Liver (tissue), 9 donors: ENCODE results near the gene CEP95. TPM values are rescaled to one million over a fixed set of nuclear protein-coding genes. Genes with fewer than 3 reads are reported as not detected.

Source experiments
- DNase-seq: peaks from one replicate; pipeline ENCODE4 v3.0.0-alpha.2; 2017; ENCODE audit warnings: low spot score
- H3K27ac ChIP-seq, 2 donors: one replicate each; pipeline ENCODE4 v1.7.0; 2013; ENCODE audit warnings: inconsistent platforms in 2 of 2, low read length in 2 of 2, control low read depth in 1 of 2, low read depth in 1 of 2, mild to moderate bottlenecking in 1 of 2
- H3K27me3 ChIP-seq, 4 donors: one replicate each; pipeline versions ENCODE4 v1.6.1 to v1.7.0; 2013; ENCODE audit warnings: low read length in 3 of 4, inconsistent platforms in 1 of 4, mild to moderate bottlenecking in 1 of 4, moderate library complexity in 1 of 4; ENCODE audit not compliant: control insufficient read depth in 4 of 4, insufficient read depth in 4 of 4
- H3K36me3 ChIP-seq, 4 donors: one replicate each; pipeline versions ENCODE4 v1.6.1 to v1.7.0; 2013; ENCODE audit warnings: low read length in 3 of 4, mild to moderate bottlenecking in 3 of 4, low read depth in 1 of 4, moderate library complexity in 1 of 4; ENCODE audit not compliant: control insufficient read depth in 4 of 4, insufficient read depth in 3 of 4
- H3K4me1 ChIP-seq, 4 donors: one replicate each; pipeline versions ENCODE4 v1.6.1 to v1.7.0; 2013; ENCODE audit warnings: low read length in 3 of 4, mild to moderate bottlenecking in 3 of 4, moderate library complexity in 1 of 4; ENCODE audit not compliant: control insufficient read depth in 4 of 4, insufficient read depth in 4 of 4
- H3K4me3 ChIP-seq, 3 donors: one replicate each; pipeline versions ENCODE4 v1.6.1 to v1.7.0; 2013; ENCODE audit warnings: low read length in 3 of 3, control low read depth in 1 of 3, low read depth in 1 of 3, mild to moderate bottlenecking in 1 of 3
- H3K9ac ChIP-seq, 2 donors: one replicate each; pipeline ENCODE4 v1.7.0; 2013; ENCODE audit warnings: low read length in 2 of 2, mild to moderate bottlenecking in 2 of 2, moderate library complexity in 2 of 2, control low read depth in 1 of 2, low read depth in 1 of 2
- H3K9me3 ChIP-seq, 4 donors: one replicate each; pipeline versions ENCODE4 v1.6.1 to v1.7.0; 2013; ENCODE audit warnings: low read length in 3 of 4; ENCODE audit not compliant: control insufficient read depth in 4 of 4
- EGR1 ChIP-seq, 2 donors: IDR thresholded peaks; 2 replicates each; pipeline ENCODE4 v1.6.1; 2016 to 2018; ENCODE audit warnings: antibody characterized with exemption in 2 of 2, low read depth in 2 of 2
- FOXA1 ChIP-seq: IDR thresholded peaks from 2 replicates; pipeline ENCODE4 v1.6.1; 2016; ENCODE audit warnings: antibody characterized with exemption
- FOXA2 ChIP-seq: IDR thresholded peaks from 2 replicates; pipeline ENCODE4 v1.6.1; 2016; ENCODE audit warnings: antibody characterized with exemption
- GABPA ChIP-seq, 2 donors: IDR thresholded peaks in 1 of 2; conservative IDR thresholded peaks in 1 of 2; 2 replicates each; pipeline ENCODE4 v1.6.1; 2016; ENCODE audit warnings: antibody characterized with exemption in 2 of 2, mild to moderate bottlenecking in 1 of 2, moderate library complexity in 1 of 2
- HNF4A ChIP-seq, 2 donors: conservative IDR thresholded peaks; 2 replicates each; pipeline ENCODE4 v1.6.1; 2016; ENCODE audit warnings: antibody characterized with exemption in 2 of 2, mild to moderate bottlenecking in 2 of 2
- HNF4G ChIP-seq: IDR thresholded peaks from 2 replicates; pipeline ENCODE4 v1.6.1; 2016; ENCODE audit warnings: antibody characterized with exemption
- JUND ChIP-seq, 2 donors: IDR thresholded peaks; 2 replicates each; pipeline ENCODE4 v1.6.1; 2016; ENCODE audit warnings: antibody characterized with exemption in 2 of 2
- NR2F2 ChIP-seq: IDR thresholded peaks from 2 replicates; pipeline ENCODE4 v1.6.1; 2016; ENCODE audit warnings: antibody characterized with exemption
- RAD21 ChIP-seq, 2 donors: IDR thresholded peaks; 2 replicates each; pipeline ENCODE4 v1.6.1; 2016; ENCODE audit warnings: antibody characterized with exemption in 2 of 2, mild to moderate bottlenecking in 2 of 2
- TAF1 ChIP-seq: conservative IDR thresholded peaks from 2 replicates; pipeline ENCODE4 v1.6.1; 2016; ENCODE audit warnings: antibody characterized with exemption, mild to moderate bottlenecking
- WGBS: extraction: QIAGEN DNeasy Blood & Tissue Kit; methylation state at CpG from one replicate; pipeline ENCODE4 v1.1.7; 2013; 5-methylcytosine and 5-hydroxymethylcytosine counted together
- polyA plus RNA-seq, 2 donors: library from polyadenylated mRNA; stranded (reverse) in 1 of 2; unstranded in 1 of 2; fragments of 200-250 nt in 1 of 2; fragments of >200 nt in 1 of 2; fragmentation: Nextera tagmentation in 1 of 2; extraction: Ambion mirVana in 1 of 2; gene quantifications; one replicate each; pipeline versions ENCODE4 v1.2.1 to v1.2.3, GENCODE V29; 2013 to 2015
- total RNA-seq, 2 donors: library from RNA; depleted of rRNA; stranded (reverse); fragments of >200 nt; gene quantifications; one replicate each; pipeline ENCODE4 v1.2.3, GENCODE V29; 2014
- TF ChIP-seq, protein P1 (sequence below): IDR thresholded peaks from 2 replicates; pipeline ENCODE4 v1.6.1; 2016; ENCODE audit warnings: antibody characterized with exemption
- TF ChIP-seq, protein P2 (sequence below): fragments of 150-350 bp; IDR thresholded peaks from 2 replicates; pipeline ENCODE4 v1.5.1; 2017; ENCODE audit warnings: improper control_type of control experiment, low read depth, low read length; ENCODE audit not compliant: missing input control
- donor health status: healthy.
- donor health status: healthy.
- donor health status: healthy.
- donor health status: healthy.
- donor health status: healthy.

CEP95 gene
- total and polyA plus RNA-seq, 4 donors = 5.3 to 23.3 (median 11.0) TPM

DNA sequence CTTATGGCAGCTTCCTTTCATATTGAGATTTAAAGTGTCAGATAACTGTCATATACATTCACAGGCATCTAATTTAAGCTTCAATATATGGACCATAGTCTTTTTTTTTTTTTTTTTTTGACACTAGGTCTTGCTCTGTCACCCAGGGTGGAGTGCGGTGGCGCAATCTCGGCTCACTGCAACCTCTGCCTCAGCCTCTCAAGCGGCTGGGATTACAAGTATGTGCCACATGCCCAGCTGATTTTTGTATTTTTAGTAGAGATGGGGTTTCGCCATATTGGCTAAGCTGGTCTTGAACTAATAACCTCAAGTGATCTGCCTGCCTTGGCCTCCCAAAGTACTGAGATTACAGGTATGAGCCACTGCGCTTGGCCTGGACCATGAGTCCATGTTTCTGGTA is 13.6 kb downstream of the CEP95 start:
- TF ChIP-seq TAF1 (no peak), FOXA1 (no peak), HNF4A (conservative IDR thresholded peaks at IDR 0.05) (no peak), JUND (IDR thresholded peaks at IDR 0.05) (no peak), RAD21 (IDR thresholded peaks at IDR 0.05) (no peak), GABPA (IDR thresholded peaks at IDR 0.05 in 1 of 2, conservative IDR thresholded peaks at IDR 0.05 in 1 of 2) (no peak), HNF4G (no peak)
- TF ChIP-seq, protein P1, sequence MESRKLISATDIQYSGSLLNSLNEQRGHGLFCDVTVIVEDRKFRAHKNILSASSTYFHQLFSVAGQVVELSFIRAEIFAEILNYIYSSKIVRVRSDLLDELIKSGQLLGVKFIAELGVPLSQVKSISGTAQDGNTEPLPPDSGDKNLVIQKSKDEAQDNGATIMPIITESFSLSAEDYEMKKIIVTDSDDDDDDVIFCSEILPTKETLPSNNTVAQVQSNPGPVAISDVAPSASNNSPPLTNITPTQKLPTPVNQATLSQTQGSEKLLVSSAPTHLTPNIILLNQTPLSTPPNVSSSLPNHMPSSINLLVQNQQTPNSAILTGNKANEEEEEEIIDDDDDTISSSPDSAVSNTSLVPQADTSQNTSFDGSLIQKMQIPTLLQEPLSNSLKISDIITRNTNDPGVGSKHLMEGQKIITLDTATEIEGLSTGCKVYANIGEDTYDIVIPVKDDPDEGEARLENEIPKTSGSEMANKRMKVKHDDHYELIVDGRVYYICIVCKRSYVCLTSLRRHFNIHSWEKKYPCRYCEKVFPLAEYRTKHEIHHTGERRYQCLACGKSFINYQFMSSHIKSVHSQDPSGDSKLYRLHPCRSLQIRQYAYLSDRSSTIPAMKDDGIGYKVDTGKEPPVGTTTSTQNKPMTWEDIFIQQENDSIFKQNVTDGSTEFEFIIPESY = no peak
- TF ChIP-seq, protein P2, sequence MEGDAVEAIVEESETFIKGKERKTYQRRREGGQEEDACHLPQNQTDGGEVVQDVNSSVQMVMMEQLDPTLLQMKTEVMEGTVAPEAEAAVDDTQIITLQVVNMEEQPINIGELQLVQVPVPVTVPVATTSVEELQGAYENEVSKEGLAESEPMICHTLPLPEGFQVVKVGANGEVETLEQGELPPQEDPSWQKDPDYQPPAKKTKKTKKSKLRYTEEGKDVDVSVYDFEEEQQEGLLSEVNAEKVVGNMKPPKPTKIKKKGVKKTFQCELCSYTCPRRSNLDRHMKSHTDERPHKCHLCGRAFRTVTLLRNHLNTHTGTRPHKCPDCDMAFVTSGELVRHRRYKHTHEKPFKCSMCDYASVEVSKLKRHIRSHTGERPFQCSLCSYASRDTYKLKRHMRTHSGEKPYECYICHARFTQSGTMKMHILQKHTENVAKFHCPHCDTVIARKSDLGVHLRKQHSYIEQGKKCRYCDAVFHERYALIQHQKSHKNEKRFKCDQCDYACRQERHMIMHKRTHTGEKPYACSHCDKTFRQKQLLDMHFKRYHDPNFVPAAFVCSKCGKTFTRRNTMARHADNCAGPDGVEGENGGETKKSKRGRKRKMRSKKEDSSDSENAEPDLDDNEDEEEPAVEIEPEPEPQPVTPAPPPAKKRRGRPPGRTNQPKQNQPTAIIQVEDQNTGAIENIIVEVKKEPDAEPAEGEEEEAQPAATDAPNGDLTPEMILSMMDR = no peak
- DNase-seq = no peak
- WGBS = 95% methylated on average over 6 of the region's 6 CpGs

DNA sequence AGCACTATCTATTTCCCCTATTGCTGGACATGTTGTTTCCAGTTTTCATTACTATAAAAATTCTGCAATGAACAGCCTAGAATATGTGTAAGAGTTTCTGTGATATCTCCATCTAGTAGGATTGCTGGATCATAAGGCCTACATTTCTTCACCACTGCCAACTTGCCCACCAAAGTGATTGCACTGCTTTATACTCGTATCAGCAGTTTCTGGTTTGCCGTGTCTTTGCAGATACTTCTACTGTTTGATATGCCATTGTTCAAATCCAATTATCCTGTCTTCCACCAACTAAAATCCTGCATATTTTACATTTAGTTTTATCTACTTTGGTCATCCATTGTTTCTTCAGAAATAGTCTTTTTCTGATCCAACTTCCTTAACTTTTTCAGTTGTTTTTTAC is 21.1 kb downstream of the CEP95 start:
- DNase-seq = no peak

More for the DNA sequence above, 13.6 kb downstream of the CEP95 start:
- no peak overlapping the region for H3K27ac ChIP-seq
- H3K27me3 ChIP-seq = no peaks in the 10 kb centered on the region
- no peak overlapping the region for H3K4me3 ChIP-seq
- no peaks in the 10 kb centered on the region for H3K4me1 ChIP-seq
- H3K9ac ChIP-seq = no peak overlapping the region
- H3K9me3 ChIP-seq = no peaks in the 10 kb centered on the region
- H3K36me3 ChIP-seq = peaks cover 6 to 49% (median 42%) of the 10 kb centered on the region in 4 donors

More for the DNA sequence above, 21.1 kb downstream of the CEP95 start:
- H3K9ac ChIP-seq = no peak overlapping the region
- TF ChIP-seq EGR1 (IDR thresholded peaks at IDR 0.05; ENCODE audit: low read depth in 2 of 2) = no peak
- TF ChIP-seq TAF1 = no peak
- TF ChIP-seq, protein P2 = no peak
- TF ChIP-seq, protein P1 = no peak
- no peak for TF ChIP-seq NR2F2
- no peak for TF ChIP-seq FOXA2
- no peak for TF ChIP-seq RAD21 (IDR thresholded peaks at IDR 0.05)
- 90% methylated on average over 2 of the region's 2 CpGs for WGBS
- no peaks in the 10 kb centered on the region for H3K27me3 ChIP-seq
- peaks cover 18 to 83% (median 78%) of the 10 kb centered on the region in 4 donors for H3K36me3 ChIP-seq
- H3K4me3 ChIP-seq = no peak overlapping the region
- H3K27ac ChIP-seq = no peak overlapping the region
- H3K9me3 ChIP-seq = no peaks in the 10 kb centered on the region
- no peaks in the 10 kb centered on the region for H3K4me1 ChIP-seq
